Fibroblast of pulmonary artery (primary cell): ENCODE data around the gene NIN.
"Not testable (repeated sequence)": the region's sequence is repeated elsewhere in the genome, so short reads cannot be mapped to it uniquely, and the experiment has no call there.

Source experiments
- DNase-seq: peaks from one replicate; pipeline ENCODE4 v3.0.0-alpha.2; 2010; ENCODE audit warnings: low read depth
- H3K4me3 ChIP-seq: replicated peaks from 2 replicates; pipeline ENCODE4 v1.5.1; 2011; ENCODE audit warnings: low read depth, mild to moderate bottlenecking, control low read depth, low read length, moderate library complexity
- CTCF ChIP-seq: IDR thresholded peaks from 2 replicates; pipeline ENCODE4 v1.5.1; 2011; ENCODE audit warnings: mild to moderate bottlenecking, control low read depth, low read length, inconsistent platforms; ENCODE audit errors: missing control alignments

NIN gene

GRCh38 chr14:50816395-50817047 lies 14.4 kb downstream of the NIN start:
- no peak overlapping the region for H3K4me3 ChIP-seq
- TF ChIP-seq CTCF, result no peak
- DNase-seq, result peak; percentile 67

GRCh38 chr14:50815526-50815925 lies 15.4 kb downstream of the NIN start:
- not testable (repeated sequence) for H3K4me3 ChIP-seq, DNase-seq

GRCh38 chr14:50815058-50815457 lies 15.9 kb downstream of the NIN start:
- DNase-seq, result not testable (repeated sequence)

DNA sequence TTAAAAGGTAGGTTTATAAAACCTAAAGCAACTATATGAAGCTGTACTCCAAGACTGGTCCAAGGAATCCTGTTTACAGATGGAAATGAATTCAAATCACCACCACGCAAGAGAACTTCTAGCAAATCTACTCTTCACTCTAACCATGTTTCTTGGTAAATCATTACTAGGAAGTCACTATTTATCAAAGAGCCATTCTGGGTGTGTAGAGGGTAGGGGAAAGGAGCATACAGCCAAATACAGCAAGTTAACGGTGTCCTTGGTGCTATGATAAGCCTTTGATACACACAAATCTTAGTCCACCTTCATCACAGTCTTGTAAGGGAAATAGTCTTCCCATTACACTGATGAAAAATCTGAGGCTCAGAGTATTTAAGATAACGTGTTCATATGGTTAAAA lies 16.8 kb downstream of the NIN start:
- DNase-seq, result no peak
- TF ChIP-seq CTCF, result no peak
- no peak overlapping the region for H3K4me3 ChIP-seq

More at GRCh38 chr14:50815058-50815457, 15.9 kb downstream of the NIN start:
- H3K4me3 ChIP-seq, result not testable (repeated sequence)

DNA sequence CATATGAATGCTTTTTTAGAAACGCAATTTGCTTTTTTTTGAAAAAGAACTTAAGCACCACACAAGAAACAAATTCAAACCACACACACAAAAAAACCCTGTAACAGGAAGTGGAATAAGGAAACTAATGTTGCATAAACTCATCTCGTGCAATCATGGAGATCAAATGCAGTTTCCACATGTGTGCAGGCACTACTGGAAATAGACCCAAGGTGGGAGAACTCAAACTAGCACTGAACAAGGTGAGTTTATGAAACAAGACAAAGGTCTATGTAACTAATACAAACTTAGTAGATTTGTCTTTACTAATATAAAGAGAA lies 17.5 kb downstream of the NIN start:
- peak; percentile 54 for DNase-seq
- H3K4me3 ChIP-seq, result no peak overlapping the region
- TF ChIP-seq CTCF, result no peak

GRCh38 chr14:50812856-50813543 lies 18.0 kb downstream of the NIN start:
- H3K4me3 ChIP-seq, result no peak overlapping the region
- DNase-seq, result no peak
- no peak for TF ChIP-seq CTCF

GRCh38 chr14:50812180-50812579 lies 18.8 kb downstream of the NIN start:
- no peak for DNase-seq
- no peak overlapping the region for H3K4me3 ChIP-seq
- no peak for TF ChIP-seq CTCF

GRCh38 chr14:50808053-50808452 lies 22.9 kb downstream of the NIN start:
- DNase-seq, result no peak
- no peak for TF ChIP-seq CTCF
- no peak overlapping the region for H3K4me3 ChIP-seq
